T-cell (primary cell): Measurements from ENCODE around the gene PTPN13. TPM values are rescaled to one million over a fixed set of nuclear protein-coding genes. Genes with fewer than 3 reads are reported as not detected.

Source experiments
- ATAC-seq, 4 experiments: fragments of 200-7000 bp in 3 of 4; fragments of 150-1000 bp in 1 of 4; cut with Tn5 transposase; replicated peaks in 1 of 4; 1 replicate in 3 of 4; 2 replicates in 1 of 4; pipeline ENCODE4 v1.10.0; 2021; ENCODE audit warnings: moderate library complexity in 3 of 4, mild to moderate bottlenecking in 2 of 4, moderate number of reproducible peaks in 1 of 4
- CTCF ChIA-PET, 2 donors: fragments of 300-600 bp; sonication (Branson Sonifier 250); formaldehyde crosslinking; loops; one replicate each; lab custom pipeline; 2022; ENCODE audit warnings: antibody characterized with exemption in 2 of 2; lab: Charles Lee
- POLR2A ChIA-PET, 2 donors: fragments of 300-600 bp; sonication (Branson Sonifier 250); formaldehyde crosslinking; loops; one replicate each; lab custom pipeline; 2022; ENCODE audit warnings: antibody characterized with exemption in 2 of 2; lab: Charles Lee
- DNase-seq, 35 experiments: peaks; one replicate each; pipeline versions ENCODE4 v3.0.0 to v3.0.0-alpha.2; 2013 to 2023
- H3K27ac ChIP-seq: one replicate; pipeline ENCODE4 v1.5.1; 2013; ENCODE audit warnings: low read length
- H3K27me3 ChIP-seq, 2 experiments: replicated peaks in 1 of 2; 1 replicate in 1 of 2; 2 replicates in 1 of 2; pipeline versions ENCODE4 v1.6.1 to v1.7.0; 2013; ENCODE audit warnings: low read length in 1 of 2, mixed read lengths in 1 of 2; ENCODE audit not compliant: control insufficient read depth in 2 of 2, insufficient read depth in 2 of 2; ENCODE audit errors: extremely low read depth in 1 of 2
- H3K36me3 ChIP-seq, 2 donors: 1 replicate in 1 of 2; 2 replicates in 1 of 2; pipeline versions ENCODE4 v1.6.1 to v1.7.0; 2013; ENCODE audit warnings: low read length in 1 of 2; ENCODE audit not compliant: control insufficient read depth in 2 of 2, insufficient read depth in 1 of 2; ENCODE audit errors: extremely low read depth in 1 of 2
- H3K4me1 ChIP-seq, 2 experiments: 1 replicate in 1 of 2; 2 replicates in 1 of 2; pipeline versions ENCODE4 v1.6.1 to v1.7.0; 2013; ENCODE audit warnings: low read length in 2 of 2, mixed read lengths in 1 of 2; ENCODE audit not compliant: insufficient read depth in 2 of 2, control insufficient read depth in 1 of 2; ENCODE audit errors: extremely low read depth in 1 of 2
- H3K4me3 ChIP-seq, 2 donors: 1 replicate in 1 of 2; 2 replicates in 1 of 2; pipeline versions ENCODE4 v1.5.1 to v1.7.0; 2013; ENCODE audit warnings: mild to moderate bottlenecking in 2 of 2, low read length in 1 of 2, moderate library complexity in 1 of 2; ENCODE audit not compliant: control insufficient read depth in 1 of 2; ENCODE audit errors: extremely low read depth in 1 of 2
- H3K9me3 ChIP-seq: 2 replicates; pipeline ENCODE4 v1.7.0; 2013
- H3K27ac Mint-ChIP-seq, 2 donors: one replicate each; pipeline ENCODE4 v1.8.0; 2020 to 2021; ENCODE audit warnings: mild to moderate bottlenecking in 2 of 2, mixed read lengths in 2 of 2
- H3K27me3 Mint-ChIP-seq, 2 donors: one replicate each; pipeline ENCODE4 v1.8.0; 2021 to 2022; ENCODE audit warnings: mixed read lengths in 2 of 2
- H3K36me3 Mint-ChIP-seq: one replicate; pipeline ENCODE4 v1.8.0; 2021; ENCODE audit warnings: mixed read lengths
- H3K4me1 Mint-ChIP-seq, 3 donors: one replicate each; pipeline ENCODE4 v1.8.0; 2020 to 2022; ENCODE audit warnings: mixed read lengths in 3 of 3, mild to moderate bottlenecking in 1 of 3
- H3K4me3 Mint-ChIP-seq, 3 donors: one replicate each; pipeline ENCODE4 v1.8.0; 2020 to 2022; ENCODE audit warnings: mild to moderate bottlenecking in 3 of 3, mixed read lengths in 3 of 3, moderate library complexity in 3 of 3
- H3K9me3 Mint-ChIP-seq, 3 donors: one replicate each; pipeline ENCODE4 v1.8.0; 2020 to 2022; ENCODE audit warnings: mixed read lengths in 3 of 3
- WGBS: methylation state at CpG from one replicate; pipeline ENCODE4 v1.1.5; 2013; ENCODE audit warnings: missing lambda C conversion rate; ENCODE audit not compliant: insufficient coverage; 5-methylcytosine and 5-hydroxymethylcytosine counted together
- total RNA-seq, 35 experiments: library from RNA in 6 of 35; stranded (reverse) in 6 of 35; fragments of 120-200 nt in 1 of 35; gene quantifications; one replicate each; pipeline versions ENCODE4 v1.2.1 to v1.2.4 and lab custom pipeline; 2013 to 2026

Gene PTPN13
- total RNA-seq, 5 donors from 2014 or later (not counting 1 experiment from before 2014, with no cell fraction given): 0.90 to 8.1 (median 5.2) TPM

GRCh38 chr4:86586626-86587380 is 7.3 kb upstream of the PTPN13 start:
- peaks cover 0 to 8% of the 10 kb centered on the region in 2 donors for H3K27me3 Mint-ChIP-seq
- H3K36me3 Mint-ChIP-seq: no peaks in the 10 kb centered on the region
- no peak for DNase-seq
- no peak overlapping the region for H3K27ac ChIP-seq
- H3K4me1 ChIP-seq: no peaks in the 10 kb centered on the region
- no peak for ATAC-seq
- ChIA-PET POLR2A (no interaction called here), CTCF (no interaction called here)
- no peak overlapping the region for H3K4me3 Mint-ChIP-seq
- no peaks in the 10 kb centered on the region for H3K27me3 ChIP-seq
- WGBS: 67% methylated on average over 1 of the region's 7 CpGs
- no peaks in the 10 kb centered on the region for H3K9me3 Mint-ChIP-seq
- no peak overlapping the region for H3K27ac Mint-ChIP-seq
- H3K9me3 ChIP-seq: no peaks in the 10 kb centered on the region
- no peak overlapping the region for H3K4me3 ChIP-seq
- no peaks in the 10 kb centered on the region for H3K4me1 Mint-ChIP-seq
- H3K36me3 ChIP-seq: no peaks in the 10 kb centered on the region

GRCh38 chr4:86587381-86588140 is 6.6 kb upstream of the PTPN13 start:
- H3K4me3 ChIP-seq: no peak overlapping the region
- no peak for ATAC-seq
- H3K27me3 Mint-ChIP-seq: peaks cover 2 to 12% of the 10 kb centered on the region in 2 donors
- no peaks in the 10 kb centered on the region for H3K36me3 Mint-ChIP-seq
- H3K27ac ChIP-seq: no peak overlapping the region
- H3K36me3 ChIP-seq: no peaks in the 10 kb centered on the region
- POLR2A ChIA-PET: no interaction called here
- CTCF ChIA-PET: no interaction called here
- 100% methylated on average over 1 of the region's 3 CpGs for WGBS
- DNase-seq: no peak
- no peaks in the 10 kb centered on the region for H3K27me3 ChIP-seq
- H3K4me3 Mint-ChIP-seq: no peak overlapping the region
- H3K4me1 ChIP-seq: no peaks in the 10 kb centered on the region
- no peaks in the 10 kb centered on the region for H3K9me3 Mint-ChIP-seq
- H3K9me3 ChIP-seq: no peaks in the 10 kb centered on the region
- H3K27ac Mint-ChIP-seq: no peak overlapping the region
- no peaks in the 10 kb centered on the region for H3K4me1 Mint-ChIP-seq

- H3K4me3 ChIP-seq: no peak overlapping the region
- CTCF ChIA-PET: no interaction called here
- Mint-ChIP-seq H3K9me3 (no peaks in the 10 kb centered on the region), H3K4me3 (peak overlapping the region in 1 of 3 donors; percentile 75), H3K27me3 (peaks cover 30 to 36% of the 10 kb centered on the region in 2 donors), H3K27ac (no peak overlapping the region), H3K36me3 (no peaks in the 10 kb centered on the region), H3K4me1 (peaks cover 15 to 22% (median 20%) of the 10 kb centered on the region in 3 donors)
- peaks cover 4 to 15% of the 10 kb centered on the region in 2 experiments for H3K4me1 ChIP-seq
- WGBS: no CpG with 5 or more reads among the region's 3 CpGs
- H3K27me3 ChIP-seq: peaks cover 0 to 20% of the 10 kb centered on the region in 2 experiments
- ATAC-seq (no peak), DNase-seq (no peak)
- POLR2A ChIA-PET: no interaction called here
- H3K27ac ChIP-seq: no peak overlapping the region
- no peaks in the 10 kb centered on the region for H3K36me3 ChIP-seq
- no peaks in the 10 kb centered on the region for H3K9me3 ChIP-seq
These were observed 1.4 kb upstream of the PTPN13 start for GRCh38 chr4:86592553-86593249.

- ChIA-PET CTCF (interaction anchor here in 1 of 2 donors (0.7 to 1.1 kb wide), 3 partner anchors 69 to 99 kb away, joined by 3 to 5 read pairs (median 4); no protein-coding TSS in a partner anchor), POLR2A (interaction anchor here in 1 of 2 donors (0.6 kb wide), 1 partner anchor 394 kb away, joined by 4 read pairs; no protein-coding TSS in a partner anchor)
- Histone ChIP-seq H3K4me1 (peaks cover 4 to 15% of the 10 kb centered on the region in 2 experiments), H3K27ac (no peak overlapping the region), H3K36me3 (no peaks in the 10 kb centered on the region), H3K9me3 (no peaks in the 10 kb centered on the region), H3K27me3 (peaks cover 0 to 20% of the 10 kb centered on the region in 2 experiments), H3K4me3 (peak overlapping the region; percentile 52 to 54)
- no peaks in the 10 kb centered on the region for H3K36me3 Mint-ChIP-seq
- peak overlapping the region; percentile 75 to 83 (median 80) for H3K4me3 Mint-ChIP-seq
- peak overlapping the region; percentile 53 to 55 for H3K27ac Mint-ChIP-seq
- peak in 11 of 35 experiments; percentile 0 to 21 (median 4) for DNase-seq
- peaks cover 15 to 22% (median 20%) of the 10 kb centered on the region in 3 donors for H3K4me1 Mint-ChIP-seq
- 2% methylated on average over 19 of the region's 47 CpGs for WGBS
- peaks cover 33 to 45% of the 10 kb centered on the region in 2 donors for H3K27me3 Mint-ChIP-seq
- H3K9me3 Mint-ChIP-seq: no peaks in the 10 kb centered on the region
- peak; percentile 34 to 54 (median 41) for ATAC-seq
These were observed 677 bp downstream of the PTPN13 start for GRCh38 chr4:86594559-86595425.

- no peaks in the 10 kb centered on the region for H3K9me3 Mint-ChIP-seq
- peaks cover 0 to 20% of the 10 kb centered on the region in 2 experiments for H3K27me3 ChIP-seq
- H3K4me3 ChIP-seq: peak overlapping the region; percentile 52 to 54
- peaks cover 4 to 15% of the 10 kb centered on the region in 2 experiments for H3K4me1 ChIP-seq
- POLR2A ChIA-PET: interaction anchor here in 1 of 2 donors (0.7 kb wide), 1 partner anchor 45 kb away, joined by 7 read pairs; no protein-coding TSS in a partner anchor
- H3K36me3 Mint-ChIP-seq: no peaks in the 10 kb centered on the region
- peaks cover 15 to 22% (median 20%) of the 10 kb centered on the region in 3 donors for H3K4me1 Mint-ChIP-seq
- peak overlapping the region; percentile 75 to 83 (median 80) for H3K4me3 Mint-ChIP-seq
- peaks cover 33 to 45% of the 10 kb centered on the region in 2 donors for H3K27me3 Mint-ChIP-seq
- H3K27ac Mint-ChIP-seq: no peak overlapping the region
- no CpG with 5 or more reads among the region's 9 CpGs for WGBS
- DNase-seq (peak in 1 of 35 experiments; percentile 7), ATAC-seq (no peak)
- no peaks in the 10 kb centered on the region for H3K9me3 ChIP-seq
- H3K36me3 ChIP-seq: no peaks in the 10 kb centered on the region
- CTCF ChIA-PET: interaction anchor here (0.6 to 0.7 kb wide), 2 partner anchors 44 to 70 kb away, joined by 4 read pairs; no protein-coding TSS in a partner anchor
- no peak overlapping the region for H3K27ac ChIP-seq
These were observed 1.3 kb downstream of the PTPN13 start for GRCh38 chr4:86595426-86595805.
